C4-2B (cell line): ENCODE results near the gene NLRP6.
"Not testable (repeated sequence)": the region's sequence is repeated elsewhere in the genome, so short reads cannot be mapped to it uniquely, and the experiment has no call there.

Experiments used
- H3K27ac ChIP-seq: fragments of 450-650 bp; 2 replicates; pipeline ENCODE4 v1.5.1; 2017
- ZFX ChIP-seq: fragments of 450-650 bp; IDR thresholded peaks from 2 replicates; pipeline ENCODE4 v1.6.1; 2017
- TF ChIP-seq, protein P1 (sequence below): fragments of 450-650 bp; conservative IDR thresholded peaks from 2 replicates; pipeline ENCODE4 v1.5.1; 2017; ENCODE audit warnings: mild to moderate bottlenecking

The NLRP6 gene

DNA sequence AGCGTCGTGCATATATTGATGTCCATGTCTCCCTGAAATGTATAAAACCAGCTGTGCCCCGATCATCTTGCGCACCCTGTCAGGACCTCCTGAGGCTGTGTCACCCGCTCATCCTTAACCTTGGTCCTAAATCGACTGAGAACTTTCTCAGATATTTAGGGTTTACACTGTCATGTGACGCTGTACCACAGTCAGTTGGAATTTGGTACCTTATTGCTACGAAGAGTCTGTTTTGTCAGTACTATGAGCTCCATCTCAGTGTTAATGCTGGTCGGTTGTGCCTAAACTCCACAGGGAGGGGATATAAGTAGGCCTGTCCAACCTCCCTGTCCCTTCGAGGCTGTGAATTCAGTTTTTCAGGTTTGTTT is 27.6 kb downstream of the NLRP6 start:
- TF ChIP-seq ZFX: no peak
- TF ChIP-seq, protein P1, sequence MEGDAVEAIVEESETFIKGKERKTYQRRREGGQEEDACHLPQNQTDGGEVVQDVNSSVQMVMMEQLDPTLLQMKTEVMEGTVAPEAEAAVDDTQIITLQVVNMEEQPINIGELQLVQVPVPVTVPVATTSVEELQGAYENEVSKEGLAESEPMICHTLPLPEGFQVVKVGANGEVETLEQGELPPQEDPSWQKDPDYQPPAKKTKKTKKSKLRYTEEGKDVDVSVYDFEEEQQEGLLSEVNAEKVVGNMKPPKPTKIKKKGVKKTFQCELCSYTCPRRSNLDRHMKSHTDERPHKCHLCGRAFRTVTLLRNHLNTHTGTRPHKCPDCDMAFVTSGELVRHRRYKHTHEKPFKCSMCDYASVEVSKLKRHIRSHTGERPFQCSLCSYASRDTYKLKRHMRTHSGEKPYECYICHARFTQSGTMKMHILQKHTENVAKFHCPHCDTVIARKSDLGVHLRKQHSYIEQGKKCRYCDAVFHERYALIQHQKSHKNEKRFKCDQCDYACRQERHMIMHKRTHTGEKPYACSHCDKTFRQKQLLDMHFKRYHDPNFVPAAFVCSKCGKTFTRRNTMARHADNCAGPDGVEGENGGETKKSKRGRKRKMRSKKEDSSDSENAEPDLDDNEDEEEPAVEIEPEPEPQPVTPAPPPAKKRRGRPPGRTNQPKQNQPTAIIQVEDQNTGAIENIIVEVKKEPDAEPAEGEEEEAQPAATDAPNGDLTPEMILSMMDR: no peak
- H3K27ac ChIP-seq: no peak overlapping the region

DNA sequence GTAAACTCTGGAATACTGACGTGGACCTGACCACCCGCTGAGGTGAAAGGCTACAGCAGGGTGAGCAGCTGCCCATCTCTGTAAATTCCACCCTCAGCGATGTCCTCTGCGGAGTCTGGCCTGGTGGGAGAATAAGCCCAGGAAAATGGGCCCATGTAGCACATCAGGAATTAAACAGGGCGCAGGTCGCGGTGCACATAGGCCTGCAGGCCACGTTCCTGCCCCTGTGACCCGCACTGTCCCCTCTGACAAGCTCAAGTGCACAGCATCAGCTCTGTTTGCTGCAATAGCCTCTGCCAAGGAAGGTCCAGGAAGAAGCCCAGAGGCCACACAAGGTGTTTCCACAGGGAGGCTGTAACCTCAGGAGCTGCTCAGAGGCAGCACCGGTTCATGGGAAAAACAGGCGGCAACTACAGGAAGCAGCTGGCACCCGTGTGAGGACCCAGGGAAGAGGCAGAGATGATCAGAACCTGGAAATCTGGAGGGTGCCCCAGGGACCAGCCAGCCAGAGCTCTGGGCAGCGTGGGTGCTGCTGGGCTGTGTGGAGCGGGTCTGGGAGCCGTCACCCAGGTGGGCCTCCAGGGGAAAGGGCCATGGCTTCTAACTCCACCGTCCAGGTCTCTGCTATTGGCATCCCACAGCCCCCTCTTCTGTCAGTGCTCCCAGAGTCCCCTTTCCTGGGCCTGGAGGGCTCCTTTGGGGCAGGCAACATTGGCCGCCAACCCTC is 28.6 kb downstream of the NLRP6 start:
- no peak for TF ChIP-seq ZFX
- TF ChIP-seq, protein P1: no peak
- H3K27ac ChIP-seq: no peak overlapping the region; the same call in 1 of the 2 replicates

DNA sequence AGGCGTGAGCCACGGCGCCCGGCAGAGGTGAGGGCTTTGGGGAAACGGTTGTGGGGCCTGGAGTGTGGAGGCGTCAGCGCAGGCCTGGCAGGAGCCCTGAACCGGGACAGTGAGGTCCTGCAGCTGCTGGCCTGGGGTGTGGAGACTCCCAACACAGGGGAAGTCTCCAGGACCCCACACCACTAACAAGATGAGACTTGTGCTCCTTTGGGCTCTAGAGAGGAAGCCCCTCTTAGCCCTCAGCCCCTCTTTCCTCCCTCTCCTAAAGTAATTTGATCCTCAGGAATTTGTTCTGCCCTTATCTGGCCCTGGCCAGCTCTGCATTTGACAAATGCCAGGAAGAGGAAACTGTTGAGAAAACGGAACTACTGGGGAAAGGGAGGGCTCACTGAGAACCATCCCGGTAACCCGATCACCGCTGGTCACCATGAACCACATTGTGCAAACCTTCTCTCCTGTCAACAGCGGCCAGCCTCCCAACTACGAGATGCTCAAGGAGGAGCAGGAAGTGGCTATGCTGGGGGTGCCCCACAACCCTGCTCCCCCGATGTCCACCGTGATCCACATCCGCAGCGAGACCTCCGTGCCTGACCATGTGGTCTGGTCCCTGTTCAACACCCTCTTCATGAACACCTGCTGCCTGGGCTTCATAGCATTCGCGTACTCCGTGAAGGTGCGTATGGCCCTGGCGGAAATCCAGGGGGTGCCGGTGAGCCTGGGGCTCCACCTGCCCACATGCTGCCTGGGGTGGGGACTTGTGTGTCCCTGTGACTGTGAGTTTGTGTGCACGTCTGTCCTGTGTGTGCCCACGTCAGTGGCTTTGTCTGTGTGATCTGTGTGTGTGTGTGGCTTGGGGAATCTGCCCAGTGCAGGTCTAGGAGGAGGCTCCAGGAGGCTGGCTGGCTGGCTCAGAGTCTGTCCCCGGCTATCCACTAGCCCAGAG is 29.8 kb downstream of the NLRP6 start, which contains the start of gene IFITM2:
Gene IFITM2 (plus strand): TSS at position 51 of the 943 bp plus-strand sequence. CDS start 377 bp downstream, at position 428.
- TF ChIP-seq, protein P1: peak; percentile 11
- H3K27ac ChIP-seq: peak within 1 kb of the TSS; percentile 68

DNA sequence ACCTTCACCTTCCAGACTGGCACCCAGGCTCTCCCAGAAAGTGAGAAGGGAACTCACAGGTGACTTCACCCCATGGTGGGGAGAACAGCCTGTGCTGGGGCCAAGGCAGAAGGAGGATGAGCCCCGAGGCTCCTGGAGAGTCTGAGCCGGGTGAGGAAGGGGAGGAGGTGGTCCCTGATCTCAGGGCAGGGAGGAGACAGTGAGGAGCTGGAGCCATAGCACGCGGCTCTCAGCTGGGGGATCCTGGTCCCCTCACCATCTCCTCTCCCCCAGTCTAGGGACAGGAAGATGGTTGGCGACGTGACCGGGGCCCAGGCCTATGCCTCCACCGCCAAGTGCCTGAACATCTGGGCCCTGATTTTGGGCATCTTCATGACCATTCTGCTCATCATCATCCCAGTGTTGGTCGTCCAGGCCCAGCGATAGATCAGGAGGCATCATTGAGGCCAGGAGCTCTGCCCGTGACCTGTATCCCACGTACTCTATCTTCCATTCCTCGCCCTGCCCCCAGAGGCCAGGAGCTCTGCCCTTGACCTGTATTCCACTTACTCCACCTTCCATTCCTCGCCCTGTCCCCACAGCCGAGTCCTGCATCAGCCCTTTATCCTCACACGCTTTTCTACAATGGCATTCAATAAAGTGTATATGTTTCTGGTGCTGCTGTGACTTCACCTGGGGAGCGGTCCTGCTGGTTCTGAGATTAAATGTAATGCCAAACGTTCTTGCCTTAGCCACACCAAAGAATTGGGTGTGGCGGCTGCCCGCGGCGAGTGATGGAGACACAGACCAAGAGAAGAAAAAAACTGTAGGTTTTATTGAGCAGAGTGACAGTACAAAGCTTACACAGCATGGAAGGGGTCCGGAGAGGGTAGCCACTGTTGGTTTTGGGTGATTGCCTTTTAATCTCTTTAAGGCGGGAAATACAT is 30.8 kb downstream of the NLRP6 start:
- peak overlapping the region; percentile 68 for H3K27ac ChIP-seq

DNA sequence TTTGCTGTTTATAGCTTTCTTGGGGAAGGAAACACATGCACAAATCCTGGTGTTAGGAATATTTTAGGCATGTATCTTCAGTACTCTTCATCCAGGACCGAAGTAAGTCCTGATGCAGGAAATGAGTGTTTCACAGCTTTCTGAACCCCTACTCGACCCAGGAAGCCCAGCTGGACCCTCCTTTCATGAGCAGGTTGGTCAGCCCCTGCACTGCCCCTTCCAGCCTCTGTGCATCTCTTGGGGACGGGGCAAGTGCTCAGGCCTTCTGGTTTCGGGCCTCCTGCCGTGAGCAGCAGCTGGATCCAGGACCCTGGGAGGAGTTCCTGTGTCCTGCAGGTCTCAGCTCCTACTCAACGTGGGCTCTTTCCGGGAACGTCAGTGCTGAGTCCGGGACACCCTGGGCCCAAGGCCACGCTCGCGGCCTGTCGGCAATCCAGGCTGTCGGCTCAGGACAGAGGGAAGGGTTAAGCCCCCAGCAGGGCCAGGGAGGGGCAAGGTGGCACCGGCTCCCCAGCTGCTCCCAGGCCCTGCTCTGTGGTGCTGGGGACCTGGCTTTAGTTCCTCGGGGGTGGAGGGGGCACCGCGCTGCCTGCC is 31.9 kb downstream of the NLRP6 start:
- not testable (repeated sequence) for H3K27ac ChIP-seq

DNA sequence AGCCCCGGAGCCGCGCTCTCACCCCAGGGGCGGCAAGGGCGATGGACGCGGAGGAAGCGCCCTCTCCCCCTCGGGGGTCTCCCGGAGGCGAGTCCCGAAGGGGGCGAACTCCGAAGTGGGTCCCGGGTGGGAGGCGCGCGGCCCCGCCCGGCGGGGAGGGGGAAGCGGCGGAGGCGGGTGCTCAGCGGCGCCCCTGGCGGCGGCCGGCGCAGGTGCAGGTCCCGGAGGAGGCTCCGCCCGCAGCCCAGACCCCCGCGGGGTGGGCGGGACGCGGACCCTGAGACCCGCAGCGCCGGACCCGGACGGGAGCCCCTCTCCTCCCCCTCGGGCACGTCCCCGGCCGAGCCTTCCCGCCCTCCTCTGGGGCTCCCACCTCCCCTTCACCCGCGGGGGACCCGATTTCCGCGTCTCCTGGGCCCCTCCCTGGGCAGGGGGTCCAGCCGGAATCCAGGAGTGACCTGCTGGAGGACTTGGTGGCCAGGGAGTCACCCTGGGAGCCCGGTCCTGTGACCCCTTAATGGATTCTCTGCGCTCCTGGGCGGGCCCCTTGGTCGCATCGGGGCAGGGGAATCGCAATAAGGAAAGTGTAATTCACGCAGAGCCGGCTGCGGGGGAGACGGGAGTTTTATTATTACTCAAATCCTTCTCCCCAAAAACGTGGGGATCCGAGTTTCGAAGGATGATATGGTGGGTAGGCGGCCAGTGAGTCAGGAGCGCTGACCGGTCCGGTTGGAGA is 33.0 kb downstream of the NLRP6 start:
- not testable (repeated sequence) for H3K27ac ChIP-seq
- TF ChIP-seq, protein P1: peak; percentile 11; the same call in 1 of the 2 replicates

DNA sequence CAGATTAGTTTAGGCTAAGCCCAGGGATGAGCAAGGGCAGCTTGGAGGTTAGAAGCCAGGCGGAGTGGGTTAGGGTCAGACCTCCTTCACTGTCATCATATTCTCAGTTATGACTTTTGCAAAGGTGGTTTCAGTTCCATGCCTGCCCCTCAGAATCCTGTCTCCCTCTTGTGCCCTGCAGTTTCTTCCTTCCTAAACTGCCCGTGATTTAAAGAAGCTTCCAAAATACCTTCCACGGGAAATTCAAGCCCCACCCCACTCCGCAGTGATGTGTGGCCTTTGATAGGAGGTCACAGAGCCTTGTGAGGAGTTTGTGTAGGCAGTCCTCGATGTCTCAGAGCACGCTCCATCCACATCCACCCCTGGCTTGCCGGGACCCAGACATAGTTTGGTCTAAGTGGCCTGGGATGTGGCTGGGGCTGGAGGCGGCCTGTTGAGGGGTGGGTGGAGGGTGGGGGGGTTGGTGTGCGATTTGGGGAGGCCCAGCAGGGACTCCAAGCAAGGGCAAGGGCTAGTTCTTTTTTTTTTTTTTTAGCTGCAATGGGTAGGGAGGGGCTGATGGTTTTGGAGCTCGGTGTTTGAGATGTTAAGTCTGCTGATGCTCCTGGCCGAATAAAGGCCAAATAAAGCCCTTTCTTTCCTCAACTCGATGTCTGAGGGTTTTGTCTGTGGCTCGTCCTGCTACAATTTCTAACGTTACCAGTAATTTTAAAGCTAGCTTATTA is 34.0 kb downstream of the NLRP6 start:
- no peak overlapping the region for H3K27ac ChIP-seq
- TF ChIP-seq, protein P1: no peak
- no peak for TF ChIP-seq ZFX
